Glutamatergic neuron (in vitro differentiated cells): Measurements from ENCODE around the gene USP24. TPM values are rescaled to one million over a fixed set of nuclear protein-coding genes. Genes with fewer than 3 reads are reported as not detected.
"Not testable (repeated sequence)": the region's sequence is repeated elsewhere in the genome, so short reads cannot be mapped to it uniquely, and the experiment has no call there.

Source experiments
- DNase-seq: peaks from one replicate; pipeline ENCODE4 v3.0.0; 2022
- H3K27ac Mint-ChIP-seq: one replicate; pipeline ENCODE4 v1.8.0; 2020; ENCODE audit warnings: mild to moderate bottlenecking, mixed read lengths, inconsistent platforms; ENCODE audit not compliant: unreplicated experiment
- H3K27me3 Mint-ChIP-seq: one replicate; pipeline ENCODE4 v1.8.0; 2020; ENCODE audit warnings: mild to moderate bottlenecking, moderate library complexity, mixed read lengths, inconsistent platforms; ENCODE audit not compliant: unreplicated experiment
- H3K36me3 Mint-ChIP-seq: one replicate; pipeline ENCODE4 v1.8.0; 2020; ENCODE audit warnings: mild to moderate bottlenecking, mixed read lengths, inconsistent platforms; ENCODE audit not compliant: unreplicated experiment
- H3K4me1 Mint-ChIP-seq: one replicate; pipeline ENCODE4 v1.8.0; 2020; ENCODE audit warnings: mild to moderate bottlenecking, low read depth, mixed read lengths, inconsistent platforms; ENCODE audit not compliant: unreplicated experiment
- H3K4me3 Mint-ChIP-seq: one replicate; pipeline ENCODE4 v1.8.0; 2020; ENCODE audit warnings: mild to moderate bottlenecking, mixed read lengths, inconsistent platforms; ENCODE audit not compliant: unreplicated experiment
- H3K9me3 Mint-ChIP-seq: one replicate; pipeline ENCODE4 v1.8.0; 2020; ENCODE audit warnings: mild to moderate bottlenecking, moderate library complexity, mixed read lengths, inconsistent platforms; ENCODE audit not compliant: unreplicated experiment
- total RNA-seq: library from RNA; stranded (reverse); fragmentation: NEBNext Ultra II Directional; extraction: Animal tissue kit (Norgen Biotek cat#: 25700); gene quantifications from one replicate; pipeline ENCODE4 v1.2.1, GENCODE V29; 2021; ENCODE audit not compliant: unreplicated experiment
- TF ChIP-seq, protein P1 (sequence below): fragments of 200-600 bp; sonication (generic); IDR thresholded peaks from one replicate; pipeline ENCODE4 v1.5.0; 2021; ENCODE audit not compliant: partially characterized antibody, unreplicated experiment

USP24 gene
- total RNA-seq, 1 donor from 2014 or later = 54.6 TPM

DNA sequence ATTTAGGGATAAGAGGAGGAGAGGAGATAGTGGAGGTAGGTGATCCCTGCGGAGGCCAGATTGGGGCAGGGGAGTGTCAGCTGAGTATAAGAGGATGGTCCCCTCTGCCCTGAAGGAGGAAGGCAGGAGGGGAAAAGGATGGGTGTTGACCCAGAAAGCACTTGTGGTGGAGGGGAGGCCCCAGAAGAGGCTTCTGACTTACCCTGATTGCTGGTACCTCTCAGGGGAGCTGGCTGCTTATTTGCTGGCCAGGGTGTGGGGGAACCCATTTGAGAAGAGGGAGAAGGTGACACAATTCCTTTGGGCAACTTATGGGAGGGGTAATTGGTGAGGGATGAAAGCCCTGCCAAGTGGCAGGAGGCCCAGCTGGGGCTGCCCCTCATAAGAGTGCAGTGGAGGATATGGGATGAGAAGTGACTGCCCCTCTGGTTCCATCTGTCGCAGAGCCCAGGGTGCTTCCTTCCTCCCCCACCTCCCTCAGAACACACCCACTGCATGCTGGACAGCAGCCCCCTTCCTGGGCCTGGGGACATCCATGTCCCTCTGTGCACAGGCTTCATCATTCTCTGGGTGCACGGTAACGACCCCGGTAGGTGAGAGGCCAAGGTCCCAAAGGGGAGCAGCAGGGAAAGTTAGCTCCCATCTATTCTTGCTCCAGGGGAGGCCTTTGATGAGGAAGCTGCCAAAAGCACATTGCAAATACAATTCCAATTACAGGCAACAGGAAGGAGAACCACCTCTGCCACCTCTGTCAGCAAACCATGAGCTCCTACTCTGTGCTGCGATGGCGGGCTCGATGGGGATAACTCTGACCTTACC is 177.2 kb downstream of the USP24 start:
- Mint-ChIP-seq H3K4me3 (no peak overlapping the region), H3K36me3 (no peaks in the 10 kb centered on the region), H3K27me3 (peaks cover 8% of the 10 kb centered on the region), H3K27ac (no peak overlapping the region), H3K4me1 (peaks cover 24% of the 10 kb centered on the region), H3K9me3 (no peaks in the 10 kb centered on the region)
- TF ChIP-seq, protein P1, sequence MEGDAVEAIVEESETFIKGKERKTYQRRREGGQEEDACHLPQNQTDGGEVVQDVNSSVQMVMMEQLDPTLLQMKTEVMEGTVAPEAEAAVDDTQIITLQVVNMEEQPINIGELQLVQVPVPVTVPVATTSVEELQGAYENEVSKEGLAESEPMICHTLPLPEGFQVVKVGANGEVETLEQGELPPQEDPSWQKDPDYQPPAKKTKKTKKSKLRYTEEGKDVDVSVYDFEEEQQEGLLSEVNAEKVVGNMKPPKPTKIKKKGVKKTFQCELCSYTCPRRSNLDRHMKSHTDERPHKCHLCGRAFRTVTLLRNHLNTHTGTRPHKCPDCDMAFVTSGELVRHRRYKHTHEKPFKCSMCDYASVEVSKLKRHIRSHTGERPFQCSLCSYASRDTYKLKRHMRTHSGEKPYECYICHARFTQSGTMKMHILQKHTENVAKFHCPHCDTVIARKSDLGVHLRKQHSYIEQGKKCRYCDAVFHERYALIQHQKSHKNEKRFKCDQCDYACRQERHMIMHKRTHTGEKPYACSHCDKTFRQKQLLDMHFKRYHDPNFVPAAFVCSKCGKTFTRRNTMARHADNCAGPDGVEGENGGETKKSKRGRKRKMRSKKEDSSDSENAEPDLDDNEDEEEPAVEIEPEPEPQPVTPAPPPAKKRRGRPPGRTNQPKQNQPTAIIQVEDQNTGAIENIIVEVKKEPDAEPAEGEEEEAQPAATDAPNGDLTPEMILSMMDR = no peak
- no peak for DNase-seq

DNA sequence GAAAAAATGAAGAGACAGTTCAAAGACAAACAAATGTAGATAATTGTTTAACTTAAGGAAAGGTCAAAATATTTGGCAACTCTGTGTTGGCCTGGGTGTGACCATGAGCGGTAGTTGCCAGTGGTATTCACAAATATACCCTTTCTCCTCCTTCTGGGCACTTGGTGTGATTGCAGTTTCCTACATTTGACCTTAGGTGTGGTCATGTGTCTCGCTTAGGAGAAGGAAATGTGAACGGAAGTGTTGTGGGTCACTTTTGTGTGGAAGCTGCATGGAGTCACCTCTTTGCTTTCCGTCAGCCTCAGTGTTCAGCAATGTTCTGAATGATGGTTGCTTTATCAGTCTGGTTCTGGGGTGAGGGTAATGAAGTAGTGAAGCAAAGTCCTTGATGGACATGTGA is 179.3 kb downstream of the USP24 start:
- Mint-ChIP-seq H3K4me1 (peaks cover 18% of the 10 kb centered on the region), H3K9me3 (peaks cover 5% of the 10 kb centered on the region), H3K27ac (no peak overlapping the region), H3K4me3 (no peak overlapping the region), H3K27me3 (peaks cover 11% of the 10 kb centered on the region), H3K36me3 (peaks cover 7% of the 10 kb centered on the region)
- TF ChIP-seq, protein P1 = no peak
- DNase-seq = no peak

DNA sequence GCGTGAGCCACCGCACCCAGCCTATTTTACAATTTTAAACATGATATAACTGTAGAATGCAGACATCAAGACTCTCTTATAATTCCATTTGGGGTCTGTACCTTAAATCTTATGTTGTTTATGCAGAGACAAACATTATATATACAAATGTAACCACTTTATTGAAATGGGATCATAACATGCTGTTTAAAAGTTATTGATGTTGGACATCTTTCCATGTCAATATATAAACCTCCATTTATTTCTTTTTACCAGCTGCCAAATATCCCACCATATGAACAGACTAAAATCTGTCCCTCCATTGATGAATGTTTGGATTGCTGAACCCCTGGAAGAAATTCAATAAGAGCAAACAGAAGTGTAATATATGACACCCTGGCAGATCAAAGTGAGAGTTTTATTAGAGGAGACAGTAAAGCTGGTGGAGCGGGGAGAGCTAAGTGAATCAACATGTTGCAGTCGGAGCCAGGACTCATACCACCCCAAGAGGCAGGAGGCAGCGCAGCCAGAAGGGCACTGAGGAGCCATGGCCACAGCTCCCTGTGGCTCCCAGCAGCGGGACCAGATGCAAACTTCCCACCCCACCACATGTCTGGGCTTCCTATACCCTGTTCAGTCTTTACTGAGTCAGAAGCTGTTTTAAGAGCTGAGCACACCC is 180.6 kb downstream of the USP24 start:
- H3K27me3 Mint-ChIP-seq = peaks cover 9% of the 10 kb centered on the region
- no peak overlapping the region for H3K4me3 Mint-ChIP-seq
- H3K9me3 Mint-ChIP-seq = peaks cover 10% of the 10 kb centered on the region
- peaks cover 16% of the 10 kb centered on the region for H3K36me3 Mint-ChIP-seq
- no peak overlapping the region for H3K27ac Mint-ChIP-seq
- H3K4me1 Mint-ChIP-seq = peaks cover 11% of the 10 kb centered on the region
- TF ChIP-seq, protein P1 = no peak
- DNase-seq = no peak

DNA sequence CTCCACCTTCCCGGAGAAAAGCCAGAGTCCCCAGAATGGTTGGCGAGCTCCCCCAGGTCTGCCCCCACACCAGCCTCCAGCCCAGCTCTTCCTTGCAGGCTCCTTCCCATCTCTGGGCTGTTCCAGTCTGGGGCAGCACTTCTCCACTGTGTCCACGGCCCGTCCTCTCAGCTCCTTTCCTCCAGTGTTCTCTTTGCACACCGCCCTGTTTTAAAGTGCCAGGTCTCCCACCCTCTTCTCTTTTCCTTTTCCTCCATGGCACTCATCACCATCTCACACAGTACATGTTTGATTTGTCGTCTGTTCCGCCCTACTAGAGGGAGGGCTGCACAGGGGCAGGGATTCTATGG is 181.9 kb downstream of the USP24 start:
- H3K9me3 Mint-ChIP-seq = peaks cover 10% of the 10 kb centered on the region
- H3K4me1 Mint-ChIP-seq = peaks cover 4% of the 10 kb centered on the region
- TF ChIP-seq, protein P1 = no peak
- H3K27ac Mint-ChIP-seq = no peak overlapping the region
- peaks cover 16% of the 10 kb centered on the region for H3K36me3 Mint-ChIP-seq
- DNase-seq = no peak
- H3K27me3 Mint-ChIP-seq = peaks cover 6% of the 10 kb centered on the region
- H3K4me3 Mint-ChIP-seq = no peak overlapping the region

DNA sequence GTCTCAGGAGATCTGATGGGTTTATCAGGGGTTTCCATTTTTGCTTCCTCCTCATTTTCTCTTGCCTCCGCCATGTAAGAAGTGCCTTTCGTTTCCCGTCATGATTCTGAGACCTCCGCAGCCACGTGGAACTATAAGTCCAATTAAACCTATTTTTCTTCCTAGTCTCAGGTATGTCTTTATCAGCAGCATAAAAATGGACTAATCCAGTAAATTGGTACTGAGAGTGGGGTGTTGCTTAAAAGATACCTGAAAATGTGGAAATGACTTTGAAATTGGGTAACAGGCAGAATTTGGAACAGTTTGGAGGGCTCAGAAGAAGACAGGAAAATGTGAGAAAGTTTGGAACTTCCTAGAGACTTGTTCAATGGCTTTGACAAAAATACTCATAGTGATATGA is 184.1 kb downstream of the USP24 start:
- peaks cover 10% of the 10 kb centered on the region for H3K9me3 Mint-ChIP-seq
- DNase-seq, H3K27me3 Mint-ChIP-seq, H3K4me3 Mint-ChIP-seq, H3K4me1 Mint-ChIP-seq, H3K27ac Mint-ChIP-seq: not testable (repeated sequence)
- peaks cover 16% of the 10 kb centered on the region for H3K36me3 Mint-ChIP-seq

DNA sequence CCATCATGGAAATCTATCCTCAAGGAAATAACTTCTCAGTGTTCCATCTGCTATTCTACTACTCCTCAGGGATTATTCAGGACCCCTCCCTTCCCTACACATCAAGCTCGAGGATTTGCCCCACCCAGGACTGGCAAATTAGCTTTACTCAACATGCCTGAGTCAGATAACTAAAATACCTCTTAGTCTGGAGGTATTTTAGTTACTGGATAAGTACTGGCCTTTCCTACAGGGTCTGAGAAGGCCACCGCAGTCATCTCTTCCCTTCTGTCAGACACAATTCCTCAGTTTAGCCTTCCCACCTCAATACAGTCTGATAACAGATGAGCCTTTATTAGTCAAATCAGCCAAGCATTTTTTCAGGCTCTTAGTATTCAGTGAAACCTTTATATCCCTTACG is 188.5 kb downstream of the USP24 start:
- H3K9me3 Mint-ChIP-seq = peaks cover 15% of the 10 kb centered on the region

DNA sequence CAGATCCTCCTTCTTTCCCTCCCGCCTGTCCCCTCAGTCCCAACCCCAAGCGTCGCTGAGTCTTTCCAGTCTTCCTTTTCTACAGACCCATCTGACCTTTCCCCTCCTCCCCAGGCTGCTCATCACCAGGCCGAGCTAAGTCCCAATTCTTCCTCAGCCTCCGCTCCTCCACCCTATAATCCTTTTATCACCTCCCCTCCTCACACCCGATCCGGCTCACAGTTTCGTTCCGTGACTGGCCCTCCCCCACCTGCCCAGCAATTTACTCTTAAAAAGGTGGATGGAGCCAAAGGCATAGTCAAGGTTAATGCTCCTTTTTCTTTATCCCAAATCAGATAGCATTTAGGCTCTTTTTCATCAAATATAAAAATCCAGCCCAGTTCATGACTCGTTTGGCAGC is 191.0 kb downstream of the USP24 start:
- not testable (repeated sequence) for H3K4me3 Mint-ChIP-seq, H3K36me3 Mint-ChIP-seq, H3K9me3 Mint-ChIP-seq, H3K4me1 Mint-ChIP-seq, H3K27ac Mint-ChIP-seq, DNase-seq
- H3K27me3 Mint-ChIP-seq = peaks cover 11% of the 10 kb centered on the region

More for the DNA sequence above, 188.5 kb downstream of the USP24 start:
- DNase-seq, H3K4me1 Mint-ChIP-seq, H3K4me3 Mint-ChIP-seq, H3K27ac Mint-ChIP-seq: not testable (repeated sequence)
- H3K36me3 Mint-ChIP-seq = peaks cover 16% of the 10 kb centered on the region
- peaks cover 15% of the 10 kb centered on the region for H3K27me3 Mint-ChIP-seq
